ENCODE measurements around the gene C10orf90. TPM values are rescaled to one million over a fixed set of nuclear protein-coding genes. Genes with fewer than 3 reads are reported as not detected.

Gene C10orf90
- total RNA-seq, 1 experiment from 2014 or later: not detected

GRCh38 chr10:126476246-126476645 is 194.2 kb downstream of the C10orf90 start:
- Mint-ChIP-seq H3K9me3 (ENCODE audit: unreplicated experiment) (peaks cover 10% of the 10 kb centered on the region), H3K4me3 (ENCODE audit: unreplicated experiment) (no peak overlapping the region), H3K4me1 (ENCODE audit: insufficient read depth, unreplicated experiment) (no peaks in the 10 kb centered on the region), H3K27ac (ENCODE audit: low read depth, unreplicated experiment) (no peak overlapping the region), H3K27me3 (ENCODE audit: insufficient read depth, unreplicated experiment) (no peaks in the 10 kb centered on the region), H3K36me3 (ENCODE audit: insufficient read depth, unreplicated experiment) (no peaks in the 10 kb centered on the region)
- POLR2A ChIA-PET: no interaction called here
- DNase-seq (ENCODE audit: unreplicated experiment): no peak
- intact Hi-C loops (cut with micrococcal nuclease): no loop called here
- CTCF ChIA-PET: interaction anchor here (2.0 kb wide), 1 partner anchor 28 kb away, joined by 9 read pairs; no protein-coding TSS in a partner anchor
- TF ChIP-seq, protein P1, sequence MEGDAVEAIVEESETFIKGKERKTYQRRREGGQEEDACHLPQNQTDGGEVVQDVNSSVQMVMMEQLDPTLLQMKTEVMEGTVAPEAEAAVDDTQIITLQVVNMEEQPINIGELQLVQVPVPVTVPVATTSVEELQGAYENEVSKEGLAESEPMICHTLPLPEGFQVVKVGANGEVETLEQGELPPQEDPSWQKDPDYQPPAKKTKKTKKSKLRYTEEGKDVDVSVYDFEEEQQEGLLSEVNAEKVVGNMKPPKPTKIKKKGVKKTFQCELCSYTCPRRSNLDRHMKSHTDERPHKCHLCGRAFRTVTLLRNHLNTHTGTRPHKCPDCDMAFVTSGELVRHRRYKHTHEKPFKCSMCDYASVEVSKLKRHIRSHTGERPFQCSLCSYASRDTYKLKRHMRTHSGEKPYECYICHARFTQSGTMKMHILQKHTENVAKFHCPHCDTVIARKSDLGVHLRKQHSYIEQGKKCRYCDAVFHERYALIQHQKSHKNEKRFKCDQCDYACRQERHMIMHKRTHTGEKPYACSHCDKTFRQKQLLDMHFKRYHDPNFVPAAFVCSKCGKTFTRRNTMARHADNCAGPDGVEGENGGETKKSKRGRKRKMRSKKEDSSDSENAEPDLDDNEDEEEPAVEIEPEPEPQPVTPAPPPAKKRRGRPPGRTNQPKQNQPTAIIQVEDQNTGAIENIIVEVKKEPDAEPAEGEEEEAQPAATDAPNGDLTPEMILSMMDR (IDR thresholded peaks at IDR 0.05; ENCODE audit: unreplicated experiment): no peak
- no TSS peak for BruUV-seq (replicated peaks)

- Mint-ChIP-seq H3K27ac (ENCODE audit: low read depth, unreplicated experiment) (no peak overlapping the region), H3K4me1 (ENCODE audit: insufficient read depth, unreplicated experiment) (no peaks in the 10 kb centered on the region), H3K36me3 (ENCODE audit: insufficient read depth, unreplicated experiment) (no peaks in the 10 kb centered on the region), H3K27me3 (ENCODE audit: insufficient read depth, unreplicated experiment) (no peaks in the 10 kb centered on the region), H3K9me3 (ENCODE audit: unreplicated experiment) (peaks cover 10% of the 10 kb centered on the region), H3K4me3 (ENCODE audit: unreplicated experiment) (no peak overlapping the region)
- no TSS peak for BruUV-seq (replicated peaks)
- POLR2A ChIA-PET: no interaction called here
- TF ChIP-seq, protein P1 (IDR thresholded peaks at IDR 0.05; ENCODE audit: unreplicated experiment): no peak
- DNase-seq (ENCODE audit: unreplicated experiment): no peak
- CTCF ChIA-PET: no interaction called here
- intact Hi-C loops (cut with micrococcal nuclease): no loop called here
Observed at GRCh38 chr10:126475074-126475691, 195.3 kb downstream of the C10orf90 start.

- H3K4me1 Mint-ChIP-seq (ENCODE audit: insufficient read depth, unreplicated experiment): no peaks in the 10 kb centered on the region
Observed at GRCh38 chr10:126474031-126474430, 196.5 kb downstream of the C10orf90 start.

DNA sequence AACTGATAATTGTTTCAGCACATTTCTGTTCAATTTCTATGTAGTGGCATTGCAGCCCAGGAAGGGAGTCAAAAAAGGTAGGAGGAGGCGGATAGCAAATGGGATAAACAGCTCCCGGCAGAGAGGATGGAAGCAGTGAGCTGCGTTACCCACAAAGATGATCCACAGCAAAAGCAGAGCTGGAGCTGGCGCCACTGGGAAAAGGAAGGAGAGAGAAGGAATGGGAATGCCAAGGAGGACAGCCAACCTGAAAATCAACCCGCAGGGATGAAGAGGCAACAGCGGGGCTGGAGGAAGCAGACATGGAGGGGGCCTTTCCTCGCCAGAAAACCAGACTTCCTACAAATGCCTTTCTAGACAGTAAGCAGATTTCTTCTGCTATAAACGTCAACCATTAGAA is 199.5 kb downstream of the C10orf90 start:
- Mint-ChIP-seq H3K4me3 (ENCODE audit: unreplicated experiment) (no peak overlapping the region), H3K9me3 (ENCODE audit: unreplicated experiment) (peaks cover 10% of the 10 kb centered on the region), H3K36me3 (ENCODE audit: insufficient read depth, unreplicated experiment) (no peaks in the 10 kb centered on the region), H3K27ac (ENCODE audit: low read depth, unreplicated experiment) (no peak overlapping the region), H3K27me3 (ENCODE audit: insufficient read depth, unreplicated experiment) (no peaks in the 10 kb centered on the region), H3K4me1 (ENCODE audit: insufficient read depth, unreplicated experiment) (no peaks in the 10 kb centered on the region)
- ChIA-PET POLR2A (no interaction called here), CTCF (no interaction called here)
- no TSS peak for BruUV-seq (replicated peaks)
- intact Hi-C loops (cut with micrococcal nuclease): no loop called here
- TF ChIP-seq, protein P1 (IDR thresholded peaks at IDR 0.05; ENCODE audit: unreplicated experiment): no peak
- no peak for DNase-seq (ENCODE audit: unreplicated experiment)

More at GRCh38 chr10:126474031-126474430, 196.5 kb downstream of the C10orf90 start:
- Mint-ChIP-seq H3K9me3 (ENCODE audit: unreplicated experiment) (peaks cover 10% of the 10 kb centered on the region), H3K4me3 (ENCODE audit: unreplicated experiment) (no peak overlapping the region), H3K27ac (ENCODE audit: low read depth, unreplicated experiment) (no peak overlapping the region), H3K36me3 (ENCODE audit: insufficient read depth, unreplicated experiment) (no peaks in the 10 kb centered on the region), H3K27me3 (ENCODE audit: insufficient read depth, unreplicated experiment) (no peaks in the 10 kb centered on the region)
- CTCF ChIA-PET: no interaction called here
- TF ChIP-seq, protein P1 (IDR thresholded peaks at IDR 0.05; ENCODE audit: unreplicated experiment): no peak
- POLR2A ChIA-PET: no interaction called here
- intact Hi-C loops (cut with micrococcal nuclease): no loop called here
- DNase-seq (ENCODE audit: unreplicated experiment): no peak
- BruUV-seq (replicated peaks): no TSS peak
